ENCODE results near the gene FAM50A.

The FAM50A gene

DNA sequence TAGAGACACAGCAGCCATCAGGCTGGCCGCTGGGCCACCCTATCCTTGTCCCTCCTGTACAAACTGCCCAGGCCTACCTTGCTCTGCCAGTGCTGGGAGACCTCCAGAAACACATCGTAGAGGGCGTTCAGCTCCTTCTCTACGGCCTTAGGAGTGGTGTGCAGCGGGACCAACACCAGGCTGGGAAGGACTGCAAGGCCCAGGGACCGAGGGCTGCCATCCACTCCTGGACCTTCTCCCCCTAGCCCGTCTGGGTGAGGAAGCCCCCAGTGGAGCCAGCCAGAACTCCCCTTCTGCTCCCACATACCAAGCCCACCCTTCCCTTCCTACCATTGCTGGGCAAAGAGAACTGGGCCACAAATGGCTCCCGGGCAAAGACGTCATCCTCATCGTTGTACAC is 40.7 kb upstream of the FAM50A start:
- H3K27me3 ChIP-seq (ENCODE audit: insufficient read depth, low read length) = no peaks in the 10 kb centered on the region
- H2AFZ ChIP-seq (ENCODE audit: low read depth, low read length) = no peak overlapping the region
- H3K9me3 ChIP-seq (ENCODE audit: low read length) = no peaks in the 10 kb centered on the region
- peaks cover 21% of the 10 kb centered on the region for H3K36me3 ChIP-seq (ENCODE audit: insufficient read depth, low read length)
- no peak overlapping the region for H3K4me3 ChIP-seq (ENCODE audit: low read length)
- H3K4me1 ChIP-seq (ENCODE audit: insufficient read depth, low read length) = peaks cover 13% of the 10 kb centered on the region

GRCh38 chrX:154403858-154404257 is 40.1 kb upstream of the FAM50A start:
- Histone ChIP-seq H3K4me1 (ENCODE audit: insufficient read depth, low read length) (peaks cover 13% of the 10 kb centered on the region), H2AFZ (ENCODE audit: low read depth, low read length) (no peak overlapping the region), H3K4me3 (ENCODE audit: low read length) (no peak overlapping the region), H3K27me3 (ENCODE audit: insufficient read depth, low read length) (no peaks in the 10 kb centered on the region), H3K9me3 (ENCODE audit: low read length) (no peaks in the 10 kb centered on the region), H3K36me3 (ENCODE audit: insufficient read depth, low read length) (peaks cover 20% of the 10 kb centered on the region)

DNA sequence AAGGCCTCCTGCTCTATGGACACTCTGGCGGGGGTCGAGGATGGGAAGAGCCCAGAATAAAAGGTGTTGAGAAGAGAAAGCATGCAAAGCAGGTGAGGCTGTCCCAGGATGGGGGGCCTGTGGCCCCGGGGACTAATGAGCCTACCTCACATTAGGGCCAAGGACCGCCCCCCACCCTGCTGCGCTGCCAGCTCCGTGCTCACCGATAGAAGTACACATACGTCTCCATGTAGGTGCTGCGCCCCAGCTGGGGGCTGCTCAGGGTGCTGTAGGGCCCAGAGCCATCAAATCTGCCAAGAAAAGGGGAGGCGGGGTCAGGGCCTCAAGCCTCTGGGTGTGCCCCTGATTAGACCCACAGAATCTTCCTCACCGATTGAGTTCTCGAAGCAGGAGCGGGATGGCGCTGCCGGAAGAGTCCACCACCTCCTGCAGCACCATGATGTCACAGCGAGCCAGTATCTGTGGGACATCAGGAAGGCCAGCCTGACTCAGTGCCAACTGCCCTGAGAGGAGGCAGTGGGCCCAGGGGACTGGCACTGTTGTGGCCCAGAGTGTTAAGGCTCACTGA is 39.2 kb upstream of the FAM50A start:
- Histone ChIP-seq H3K4me1 (ENCODE audit: insufficient read depth, low read length) (peaks cover 5% of the 10 kb centered on the region), H3K36me3 (ENCODE audit: insufficient read depth, low read length) (peaks cover 12% of the 10 kb centered on the region), H3K9me3 (ENCODE audit: low read length) (no peaks in the 10 kb centered on the region), H3K27me3 (ENCODE audit: insufficient read depth, low read length) (no peaks in the 10 kb centered on the region), H3K4me3 (ENCODE audit: low read length) (no peak overlapping the region), H2AFZ (ENCODE audit: low read depth, low read length) (no peak overlapping the region)

DNA sequence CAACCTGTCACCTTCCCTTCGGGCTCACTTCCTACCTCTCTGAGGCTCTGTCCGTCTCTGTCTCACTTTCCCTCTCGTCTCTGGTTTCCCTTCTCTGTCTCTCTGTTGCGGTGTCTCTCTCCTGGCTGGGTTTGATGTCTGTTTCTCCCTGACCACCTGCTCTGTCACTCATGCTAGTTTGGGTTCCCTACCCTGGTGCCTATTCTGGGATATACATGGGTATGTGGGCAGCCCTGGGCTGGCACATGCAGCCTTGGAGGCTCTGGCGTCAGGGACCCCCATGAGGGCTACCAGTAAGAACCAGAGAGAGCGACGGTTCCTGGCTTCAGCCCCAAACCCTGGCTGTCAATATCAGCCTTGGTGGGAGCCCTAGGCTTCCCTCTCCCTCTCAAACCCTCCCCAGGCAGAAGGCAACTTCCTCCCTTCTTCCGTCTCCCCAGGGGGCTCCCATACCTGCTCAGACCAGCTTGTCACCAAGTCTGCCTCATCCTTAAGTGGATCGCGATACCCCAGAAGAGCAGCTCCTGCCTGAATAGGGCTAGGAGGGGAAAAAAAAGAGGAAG is 35.2 kb upstream of the FAM50A start:
- Histone ChIP-seq H2AFZ (ENCODE audit: low read depth, low read length) (no peak overlapping the region), H3K4me1 (ENCODE audit: insufficient read depth, low read length) (no peaks in the 10 kb centered on the region), H3K36me3 (ENCODE audit: insufficient read depth, low read length) (no peaks in the 10 kb centered on the region), H3K4me3 (ENCODE audit: low read length) (no peak overlapping the region), H3K9me3 (ENCODE audit: low read length) (no peaks in the 10 kb centered on the region), H3K27me3 (ENCODE audit: insufficient read depth, low read length) (no peaks in the 10 kb centered on the region)

DNA sequence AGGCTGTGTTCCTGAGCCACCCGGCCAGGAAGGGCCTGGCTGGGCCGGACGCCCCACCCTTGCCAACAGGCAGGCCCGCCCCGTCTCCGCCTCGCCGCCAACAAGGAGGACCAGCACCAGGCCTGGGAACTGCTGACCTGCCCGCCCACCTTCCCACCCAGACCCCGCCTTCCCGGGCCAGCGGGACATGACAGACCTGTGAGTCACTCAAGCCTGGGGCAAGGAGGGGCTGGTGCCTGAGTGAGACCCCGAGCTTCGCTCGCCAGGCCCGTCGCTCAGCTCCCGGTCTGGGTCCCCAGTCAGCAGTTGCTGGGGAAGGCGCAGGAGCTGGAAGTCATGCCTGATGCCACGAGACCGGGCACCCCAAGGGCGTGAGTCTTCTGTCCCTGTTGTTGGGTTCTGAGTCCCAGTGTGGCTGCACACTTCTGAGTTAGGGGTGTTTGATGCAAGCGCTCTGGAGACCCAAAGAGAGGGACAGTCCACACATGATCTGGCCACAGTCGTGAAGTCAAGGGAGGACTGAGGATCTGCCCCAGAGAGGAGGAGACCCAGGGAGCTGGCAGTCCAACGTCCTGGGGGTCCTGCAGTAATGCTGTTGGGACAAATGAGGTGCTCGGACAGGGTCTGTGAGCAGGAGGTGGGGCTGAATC is 34.6 kb upstream of the FAM50A start, which contains the start of gene DNASE1L1:
Gene DNASE1L1, minus strand, starts transcription at position 33 of the 650 bp plus-strand sequence. CDS start 3,686 bp downstream, outside the sequence.
- Histone ChIP-seq H3K4me1 (ENCODE audit: insufficient read depth, low read length) (no peaks in the 10 kb centered on the region), H3K36me3 (ENCODE audit: insufficient read depth, low read length) (no peaks in the 10 kb centered on the region), H3K9me3 (ENCODE audit: low read length) (no peaks in the 10 kb centered on the region), H2AFZ (ENCODE audit: low read depth, low read length) (no peak within 1 kb of the TSS), H3K27me3 (ENCODE audit: insufficient read depth, low read length) (no peaks in the 10 kb centered on the region), H3K4me3 (ENCODE audit: low read length) (no peak within 1 kb of the TSS)

GRCh38 chrX:154411981-154412340 is 32.0 kb upstream of the FAM50A start:
- Histone ChIP-seq H3K4me3 (ENCODE audit: low read length) (peak overlapping the region; percentile 61), H3K36me3 (ENCODE audit: insufficient read depth, low read length) (no peaks in the 10 kb centered on the region), H3K27me3 (ENCODE audit: insufficient read depth, low read length) (no peaks in the 10 kb centered on the region), H3K9me3 (ENCODE audit: low read length) (no peaks in the 10 kb centered on the region), H3K4me1 (ENCODE audit: insufficient read depth, low read length) (no peaks in the 10 kb centered on the region), H2AFZ (ENCODE audit: low read depth, low read length) (no peak overlapping the region)

GRCh38 chrX:154412468-154412867 is 31.5 kb upstream of the FAM50A start:
- Histone ChIP-seq H3K4me3 (ENCODE audit: low read length) (peak overlapping the region; percentile 61), H3K4me1 (ENCODE audit: insufficient read depth, low read length) (no peaks in the 10 kb centered on the region)

GRCh38 chrX:154413142-154413541 is 30.8 kb upstream of the FAM50A start:
- no peak overlapping the region for H2AFZ ChIP-seq (ENCODE audit: low read depth, low read length)
- no peaks in the 10 kb centered on the region for H3K4me1 ChIP-seq (ENCODE audit: insufficient read depth, low read length)
- H3K4me3 ChIP-seq (ENCODE audit: low read length) = no peak overlapping the region
- H3K9me3 ChIP-seq (ENCODE audit: low read length) = no peaks in the 10 kb centered on the region
- H3K27me3 ChIP-seq (ENCODE audit: insufficient read depth, low read length) = no peaks in the 10 kb centered on the region
- no peaks in the 10 kb centered on the region for H3K36me3 ChIP-seq (ENCODE audit: insufficient read depth, low read length)

More at GRCh38 chrX:154412468-154412867, 31.5 kb upstream of the FAM50A start:
- Histone ChIP-seq H2AFZ (ENCODE audit: low read depth, low read length) (no peak overlapping the region), H3K9me3 (ENCODE audit: low read length) (no peaks in the 10 kb centered on the region), H3K36me3 (ENCODE audit: insufficient read depth, low read length) (no peaks in the 10 kb centered on the region), H3K27me3 (ENCODE audit: insufficient read depth, low read length) (no peaks in the 10 kb centered on the region)

DNA sequence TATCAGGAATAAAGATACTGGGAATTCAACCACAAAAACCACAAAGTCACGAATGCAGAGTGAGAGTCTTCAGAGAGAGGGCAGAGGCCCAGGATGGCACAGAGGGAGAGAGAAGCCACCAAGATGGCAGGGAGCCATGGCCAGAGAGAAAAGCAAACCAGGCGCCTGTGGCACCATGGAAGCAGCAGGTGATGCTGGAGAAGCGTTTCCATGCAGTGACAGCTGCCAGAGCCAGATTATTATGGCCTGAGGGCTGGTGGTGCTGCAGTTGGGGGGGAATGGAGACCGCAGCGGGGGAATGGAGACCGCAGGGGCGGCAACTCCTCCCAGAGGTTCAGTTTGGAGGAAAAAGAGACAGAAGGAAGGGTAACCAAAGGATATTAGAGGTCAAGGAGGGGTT is 26.8 kb upstream of the FAM50A start:
- H3K36me3 ChIP-seq (ENCODE audit: insufficient read depth, low read length) = no peaks in the 10 kb centered on the region
- no peaks in the 10 kb centered on the region for H3K4me1 ChIP-seq (ENCODE audit: insufficient read depth, low read length)
- no peak overlapping the region for H3K4me3 ChIP-seq (ENCODE audit: low read length)
- no peaks in the 10 kb centered on the region for H3K27me3 ChIP-seq (ENCODE audit: insufficient read depth, low read length)
- H2AFZ ChIP-seq (ENCODE audit: low read depth, low read length) = no peak overlapping the region
- H3K9me3 ChIP-seq (ENCODE audit: low read length) = no peaks in the 10 kb centered on the region

GRCh38 chrX:154419189-154419588 is 24.8 kb upstream of the FAM50A start:
- Histone ChIP-seq H2AFZ (ENCODE audit: low read depth, low read length) (no peak overlapping the region), H3K9me3 (ENCODE audit: low read length) (no peaks in the 10 kb centered on the region), H3K4me1 (ENCODE audit: insufficient read depth, low read length) (no peaks in the 10 kb centered on the region), H3K4me3 (ENCODE audit: low read length) (no peak overlapping the region), H3K27me3 (ENCODE audit: insufficient read depth, low read length) (no peaks in the 10 kb centered on the region), H3K36me3 (ENCODE audit: insufficient read depth, low read length) (no peaks in the 10 kb centered on the region)

- Histone ChIP-seq H3K36me3 (ENCODE audit: insufficient read depth, low read length) (no peaks in the 10 kb centered on the region), H3K27me3 (ENCODE audit: insufficient read depth, low read length) (no peaks in the 10 kb centered on the region), H3K9me3 (ENCODE audit: low read length) (no peaks in the 10 kb centered on the region), H3K4me1 (ENCODE audit: insufficient read depth, low read length) (no peaks in the 10 kb centered on the region), H3K4me3 (ENCODE audit: low read length) (no peak overlapping the region), H2AFZ (ENCODE audit: low read depth, low read length) (no peak overlapping the region)
Measured at GRCh38 chrX:154419688-154420401, 24.1 kb upstream of the FAM50A start.

DNA sequence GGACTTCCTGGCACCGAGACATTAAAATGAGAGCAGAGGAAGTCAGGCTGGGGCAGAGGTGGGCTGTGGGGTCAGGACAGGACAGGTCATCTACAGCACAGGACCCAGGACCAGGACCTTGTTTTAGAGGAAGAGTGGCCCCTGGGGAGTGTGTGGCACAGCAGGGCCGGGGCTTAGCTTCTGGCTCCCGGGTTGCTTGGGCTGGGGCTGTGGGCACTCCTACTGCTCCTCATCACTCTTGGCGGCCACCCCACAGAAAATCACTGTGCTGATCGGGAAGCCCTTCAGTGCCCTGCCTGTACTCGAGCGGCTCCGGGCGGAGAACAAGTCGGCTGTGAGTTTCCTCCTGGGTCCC is 23.6 kb upstream of the FAM50A start:
- Histone ChIP-seq H2AFZ (ENCODE audit: low read depth, low read length) (no peak overlapping the region), H3K9me3 (ENCODE audit: low read length) (no peaks in the 10 kb centered on the region), H3K4me3 (ENCODE audit: low read length) (no peak overlapping the region), H3K4me1 (ENCODE audit: insufficient read depth, low read length) (no peaks in the 10 kb centered on the region), H3K27me3 (ENCODE audit: insufficient read depth, low read length) (no peaks in the 10 kb centered on the region), H3K36me3 (ENCODE audit: insufficient read depth, low read length) (no peaks in the 10 kb centered on the region)
